Measurements from ENCODE around the gene SLC25A21.

DNA sequence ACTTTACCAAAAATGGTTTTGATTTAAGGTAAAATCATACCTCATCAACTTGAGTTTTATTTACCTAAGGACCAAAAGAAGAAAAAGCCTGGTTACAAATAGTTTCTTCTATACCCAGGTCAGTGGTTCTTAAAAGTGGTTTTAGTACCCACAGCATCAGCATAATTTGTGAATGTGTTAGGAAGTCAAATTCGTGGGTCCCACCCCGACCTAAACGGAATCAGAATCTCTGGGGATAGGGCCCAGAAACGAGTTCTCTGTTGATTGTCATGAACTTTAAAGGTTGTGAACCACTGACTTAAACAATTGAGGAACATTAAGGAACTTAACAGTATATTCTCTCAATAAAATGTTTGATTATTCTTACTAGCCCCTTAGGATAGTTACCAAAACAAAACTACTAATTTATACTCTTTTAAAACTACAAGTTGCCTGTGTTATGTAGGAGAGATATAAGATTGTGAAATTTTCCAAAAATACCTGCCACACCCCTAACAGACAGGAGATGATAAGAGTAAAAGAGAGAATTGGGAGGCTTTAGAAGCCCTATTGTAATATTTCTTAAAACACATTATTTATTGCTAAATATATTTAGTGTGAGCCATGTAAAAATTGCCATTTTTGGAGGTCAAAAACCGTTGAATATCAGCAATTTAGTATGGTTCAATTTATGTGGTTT lies 669 bp upstream of the SLC25A21 start:
- TF ChIP-seq, protein P1, sequence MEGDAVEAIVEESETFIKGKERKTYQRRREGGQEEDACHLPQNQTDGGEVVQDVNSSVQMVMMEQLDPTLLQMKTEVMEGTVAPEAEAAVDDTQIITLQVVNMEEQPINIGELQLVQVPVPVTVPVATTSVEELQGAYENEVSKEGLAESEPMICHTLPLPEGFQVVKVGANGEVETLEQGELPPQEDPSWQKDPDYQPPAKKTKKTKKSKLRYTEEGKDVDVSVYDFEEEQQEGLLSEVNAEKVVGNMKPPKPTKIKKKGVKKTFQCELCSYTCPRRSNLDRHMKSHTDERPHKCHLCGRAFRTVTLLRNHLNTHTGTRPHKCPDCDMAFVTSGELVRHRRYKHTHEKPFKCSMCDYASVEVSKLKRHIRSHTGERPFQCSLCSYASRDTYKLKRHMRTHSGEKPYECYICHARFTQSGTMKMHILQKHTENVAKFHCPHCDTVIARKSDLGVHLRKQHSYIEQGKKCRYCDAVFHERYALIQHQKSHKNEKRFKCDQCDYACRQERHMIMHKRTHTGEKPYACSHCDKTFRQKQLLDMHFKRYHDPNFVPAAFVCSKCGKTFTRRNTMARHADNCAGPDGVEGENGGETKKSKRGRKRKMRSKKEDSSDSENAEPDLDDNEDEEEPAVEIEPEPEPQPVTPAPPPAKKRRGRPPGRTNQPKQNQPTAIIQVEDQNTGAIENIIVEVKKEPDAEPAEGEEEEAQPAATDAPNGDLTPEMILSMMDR (IDR thresholded peaks at IDR 0.05): no peak
- no peak for TF ChIP-seq EZH2 (IDR thresholded peaks at IDR 0.05)
